A549 (cell line): ENCODE measurements around the gene FIGLA.

Experiments
- CTCF ChIP-seq: fragments of >200 bp; sonication (Bioruptor Twin); formaldehyde crosslinking; IDR thresholded peaks from 3 replicates; pipeline ENCODE4 v1.5.1; 2016
- NFE2L2 ChIP-seq: fragments of 150-350 bp; conservative IDR thresholded peaks from 2 replicates; pipeline ENCODE4 v1.6.1; 2014; ENCODE audit warnings: low read length
- REST ChIP-seq: fragments of 200-600 bp; sonication (generic); IDR thresholded peaks from 2 replicates; pipeline ENCODE4 v1.6.1; 2016; ENCODE audit warnings: antibody characterized with exemption, mild to moderate bottlenecking, moderate library complexity
- USF2 ChIP-seq: fragments of 450-650 bp; IDR thresholded peaks from 2 replicates; pipeline ENCODE4 v1.6.1; 2014; ENCODE audit warnings: antibody characterized with exemption

GRCh38 chr2:70756128-70756527 is 34.3 kb downstream of the FIGLA start:
- no peak for TF ChIP-seq USF2
- no peak for TF ChIP-seq NFE2L2
- no peak for TF ChIP-seq CTCF
- no peak for TF ChIP-seq REST
